ENCODE results near the gene OR52E4.

Gene OR52E4

DNA sequence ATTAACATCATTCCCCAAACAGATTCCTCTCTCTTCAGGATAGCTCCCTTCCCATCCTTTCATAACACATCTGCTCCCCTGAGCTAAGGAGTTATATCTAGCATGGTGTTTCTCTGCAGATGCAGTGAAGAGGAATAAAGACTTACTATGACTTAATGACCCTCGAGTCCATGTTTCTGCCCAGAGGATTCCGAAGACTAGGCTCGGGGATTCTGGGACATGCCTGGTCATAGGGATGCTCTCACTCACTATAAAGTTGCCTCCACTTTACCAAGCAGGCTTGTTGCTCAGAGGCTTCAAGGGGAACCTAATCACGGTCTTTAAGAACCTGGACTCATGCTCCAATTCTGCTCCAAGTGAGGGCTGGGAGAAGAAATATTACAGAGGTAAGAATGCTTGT, at the start of gene OR52E4:
OR52E4 (plus strand) TSS at position 301 of the 400 bp plus-strand sequence. CDS start 3,664 bp downstream, outside the sequence.
- no peak within 1 kb of the TSS for H3K4me3 ChIP-seq (ENCODE audit: low read depth, low read length)
- TF ChIP-seq, protein P1, sequence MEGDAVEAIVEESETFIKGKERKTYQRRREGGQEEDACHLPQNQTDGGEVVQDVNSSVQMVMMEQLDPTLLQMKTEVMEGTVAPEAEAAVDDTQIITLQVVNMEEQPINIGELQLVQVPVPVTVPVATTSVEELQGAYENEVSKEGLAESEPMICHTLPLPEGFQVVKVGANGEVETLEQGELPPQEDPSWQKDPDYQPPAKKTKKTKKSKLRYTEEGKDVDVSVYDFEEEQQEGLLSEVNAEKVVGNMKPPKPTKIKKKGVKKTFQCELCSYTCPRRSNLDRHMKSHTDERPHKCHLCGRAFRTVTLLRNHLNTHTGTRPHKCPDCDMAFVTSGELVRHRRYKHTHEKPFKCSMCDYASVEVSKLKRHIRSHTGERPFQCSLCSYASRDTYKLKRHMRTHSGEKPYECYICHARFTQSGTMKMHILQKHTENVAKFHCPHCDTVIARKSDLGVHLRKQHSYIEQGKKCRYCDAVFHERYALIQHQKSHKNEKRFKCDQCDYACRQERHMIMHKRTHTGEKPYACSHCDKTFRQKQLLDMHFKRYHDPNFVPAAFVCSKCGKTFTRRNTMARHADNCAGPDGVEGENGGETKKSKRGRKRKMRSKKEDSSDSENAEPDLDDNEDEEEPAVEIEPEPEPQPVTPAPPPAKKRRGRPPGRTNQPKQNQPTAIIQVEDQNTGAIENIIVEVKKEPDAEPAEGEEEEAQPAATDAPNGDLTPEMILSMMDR (IDR thresholded peaks at IDR 0.05; ENCODE audit: low read depth, low read length, missing control alignments): no peak
- no peak for DNase-seq (ENCODE audit: low read depth)

DNA sequence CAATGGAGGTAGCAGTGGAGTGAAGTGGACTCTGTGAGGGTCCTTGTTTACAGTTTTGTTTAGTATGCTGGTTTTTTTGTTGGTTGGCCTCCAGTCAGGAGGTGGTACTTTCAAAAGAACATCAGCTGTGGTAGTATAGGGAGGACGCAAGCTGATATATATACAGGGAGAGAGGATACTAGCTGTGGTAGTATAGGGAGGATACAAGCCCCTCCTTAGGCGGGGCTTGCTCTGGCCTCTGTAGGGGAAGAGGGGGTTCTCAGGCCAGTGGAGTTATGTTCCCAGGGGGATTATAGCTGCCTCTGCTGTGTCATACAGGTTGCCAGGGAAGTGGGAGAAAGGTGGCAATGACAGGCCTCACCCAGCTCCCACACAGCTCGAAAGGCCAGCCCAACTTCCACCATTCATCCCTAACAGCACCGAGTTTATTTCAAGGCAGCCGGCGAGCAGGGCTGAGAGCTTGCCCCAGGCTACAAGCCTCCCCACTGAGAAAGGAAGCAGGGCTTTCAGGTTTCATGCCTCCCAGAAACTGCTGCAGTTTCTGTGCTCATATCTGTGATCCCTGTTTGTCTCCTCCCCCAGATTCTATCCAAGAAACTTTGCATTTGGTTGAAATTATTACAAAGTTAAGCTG, 49.1 kb upstream of the OR52E4 start:
- H3K4me3 ChIP-seq (ENCODE audit: low read depth, low read length): no peak overlapping the region
- no peak for DNase-seq (ENCODE audit: low read depth)
- TF ChIP-seq, protein P1 (IDR thresholded peaks at IDR 0.05; ENCODE audit: low read depth, low read length, missing control alignments): no peak

DNA sequence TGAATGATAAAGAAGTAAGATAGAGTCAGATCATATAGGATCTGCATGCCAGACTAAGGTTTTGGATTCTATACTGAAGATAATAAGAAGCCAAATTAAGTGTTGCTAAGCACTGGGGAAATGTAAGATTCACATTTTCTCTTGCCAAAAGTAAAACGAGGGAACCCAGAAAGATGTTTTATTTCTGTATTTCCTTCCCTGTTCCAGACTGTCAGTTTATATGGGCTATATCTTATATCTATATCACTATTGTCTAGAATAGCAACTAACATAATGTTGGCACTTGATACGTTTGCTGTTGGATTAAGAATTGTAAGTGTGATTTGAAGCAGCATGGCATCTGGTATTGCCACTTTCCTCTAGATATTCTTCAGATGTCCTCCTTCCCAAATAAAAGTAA, 47.0 kb upstream of the OR52E4 start:
- H3K4me3 ChIP-seq (ENCODE audit: low read depth, low read length): no peak overlapping the region
- TF ChIP-seq, protein P1 (IDR thresholded peaks at IDR 0.05; ENCODE audit: low read depth, low read length, missing control alignments): no peak
- no peak for DNase-seq (ENCODE audit: low read depth)

DNA sequence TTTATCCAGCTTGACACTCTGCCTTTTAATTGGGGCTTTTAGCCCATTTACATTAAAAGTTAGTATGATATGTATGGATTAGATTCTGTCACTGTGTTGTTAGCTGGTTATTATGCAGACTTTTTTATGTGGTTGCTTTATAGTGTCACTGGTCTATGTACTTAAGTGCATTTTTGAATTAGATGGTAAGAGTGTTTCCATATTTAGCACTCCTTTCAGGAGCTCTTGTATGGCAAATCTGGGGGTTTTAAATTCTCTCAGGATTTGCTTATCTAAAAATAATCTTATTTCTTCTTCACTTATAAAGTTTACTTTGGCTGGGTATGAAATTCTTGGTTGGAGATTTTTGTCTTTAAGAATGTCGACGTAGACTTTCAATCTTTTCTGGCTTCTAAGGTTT, 42.7 kb upstream of the OR52E4 start:
- TF ChIP-seq, protein P1 (IDR thresholded peaks at IDR 0.05; ENCODE audit: low read depth, low read length, missing control alignments): no peak
- no peak overlapping the region for H3K4me3 ChIP-seq (ENCODE audit: low read depth, low read length)
- no peak for DNase-seq (ENCODE audit: low read depth)

DNA sequence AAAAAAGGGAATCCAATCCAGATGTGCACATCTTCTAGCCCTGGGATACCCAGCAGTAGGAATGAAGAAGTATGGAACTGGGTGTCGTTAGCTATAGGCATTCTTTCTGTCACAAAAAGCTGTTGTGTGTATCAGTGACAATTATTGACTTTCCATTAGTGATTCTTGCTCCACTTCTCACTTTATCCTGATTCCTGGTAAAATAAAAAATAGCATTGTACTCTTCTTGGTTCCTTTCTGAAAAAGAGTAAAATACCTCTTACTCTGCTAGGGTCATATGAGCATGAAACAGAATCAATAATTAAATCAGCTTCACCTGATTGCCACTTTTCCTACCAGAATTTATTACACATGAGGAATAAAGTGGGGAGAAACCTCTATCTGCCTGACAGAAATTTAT, 38.6 kb upstream of the OR52E4 start, which contains the start of gene OR52E6:
OR52E6 (minus strand) TSS at position 101 of the 400 bp plus-strand sequence; CDS start at position 101, 0 bp downstream.
- DNase-seq (ENCODE audit: low read depth): no peak
- TF ChIP-seq, protein P1 (IDR thresholded peaks at IDR 0.05; ENCODE audit: low read depth, low read length, missing control alignments): no peak
- no peak within 1 kb of the TSS for H3K4me3 ChIP-seq (ENCODE audit: low read depth, low read length)

DNA sequence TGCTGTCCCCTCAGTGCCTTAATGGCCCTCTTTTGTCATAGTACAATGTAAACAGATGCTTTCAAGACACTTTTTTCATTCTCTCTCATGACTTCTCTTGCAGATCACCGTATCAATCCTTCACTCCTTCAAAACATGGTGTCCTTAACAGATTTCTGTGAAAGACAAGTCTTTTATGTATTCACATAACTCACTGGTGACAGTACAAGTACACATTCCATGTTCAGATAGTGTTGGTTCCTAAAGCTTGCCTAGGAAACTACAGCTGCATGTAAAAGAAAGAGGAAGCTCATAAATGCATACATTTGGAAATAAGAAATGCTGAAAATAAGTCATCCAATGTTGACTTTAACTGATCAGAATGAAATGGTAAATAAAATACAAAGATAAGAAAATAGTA, 33.7 kb upstream of the OR52E4 start:
- TF ChIP-seq, protein P1 (IDR thresholded peaks at IDR 0.05; ENCODE audit: low read depth, low read length, missing control alignments): no peak
- no peak for DNase-seq (ENCODE audit: low read depth)

DNA sequence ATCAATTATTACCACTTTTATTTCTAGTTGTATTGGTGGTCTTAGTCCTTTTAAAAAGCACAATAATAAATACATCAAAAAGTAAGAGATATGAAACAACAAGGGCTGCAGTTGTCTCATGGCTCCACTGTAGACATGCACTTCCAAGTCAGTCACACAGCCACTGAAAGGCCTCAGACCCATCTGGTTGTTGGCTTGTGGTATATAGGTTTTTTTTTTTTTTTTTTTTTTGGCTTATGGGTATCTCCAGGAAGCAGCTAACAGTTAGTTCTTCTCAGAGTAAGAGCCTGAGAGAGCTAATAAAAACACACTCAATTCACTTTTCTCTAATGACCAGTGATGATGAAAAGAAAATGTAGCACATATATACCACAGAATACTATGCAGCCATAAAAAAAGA, 32.7 kb upstream of the OR52E4 start:
- DNase-seq (ENCODE audit: low read depth): no peak
- H3K4me3 ChIP-seq (ENCODE audit: low read depth, low read length): no peak overlapping the region
- TF ChIP-seq, protein P1 (IDR thresholded peaks at IDR 0.05; ENCODE audit: low read depth, low read length, missing control alignments): no peak

More for the DNA sequence above, 33.7 kb upstream of the OR52E4 start:
- no peak overlapping the region for H3K4me3 ChIP-seq (ENCODE audit: low read depth, low read length)
